HG03097 (cell line): Measurements from ENCODE around the gene PTPRN2.
"Not testable (repeated sequence)": the region's sequence is repeated elsewhere in the genome, so short reads cannot be mapped to it uniquely, and the experiment has no call there.

ENCODE experiments used
- ATAC-seq: cut with Tn5 transposase; IDR thresholded peaks from one replicate; pipeline ENCODE4 v1.9.1; 2021; ENCODE audit not compliant: unreplicated experiment, low FRiP score

Gene PTPRN2

GRCh38 chr7:157940497-157940896 lies 647.1 kb downstream of the PTPRN2 start:
- no peak for ATAC-seq

DNA sequence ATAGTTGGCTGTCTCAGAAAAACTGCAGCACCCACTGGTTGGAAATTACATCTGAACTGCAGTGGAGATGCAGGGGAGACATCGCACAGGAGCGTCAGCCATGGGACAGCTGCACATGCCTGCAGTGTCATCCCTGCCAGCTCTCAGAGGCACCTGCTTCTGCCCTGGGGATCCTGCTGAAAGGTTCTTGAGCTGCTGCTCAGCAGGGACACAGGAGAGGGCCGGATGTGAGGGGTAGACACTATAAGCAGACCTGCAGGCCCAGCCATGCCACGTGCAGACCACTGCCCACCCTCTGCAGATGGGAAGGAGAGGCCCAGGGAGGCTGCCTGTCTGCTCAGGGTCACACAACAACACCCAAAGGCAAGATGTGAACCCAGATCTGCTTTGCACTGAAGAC lies 649.4 kb downstream of the PTPRN2 start:
- ATAC-seq: no peak

DNA sequence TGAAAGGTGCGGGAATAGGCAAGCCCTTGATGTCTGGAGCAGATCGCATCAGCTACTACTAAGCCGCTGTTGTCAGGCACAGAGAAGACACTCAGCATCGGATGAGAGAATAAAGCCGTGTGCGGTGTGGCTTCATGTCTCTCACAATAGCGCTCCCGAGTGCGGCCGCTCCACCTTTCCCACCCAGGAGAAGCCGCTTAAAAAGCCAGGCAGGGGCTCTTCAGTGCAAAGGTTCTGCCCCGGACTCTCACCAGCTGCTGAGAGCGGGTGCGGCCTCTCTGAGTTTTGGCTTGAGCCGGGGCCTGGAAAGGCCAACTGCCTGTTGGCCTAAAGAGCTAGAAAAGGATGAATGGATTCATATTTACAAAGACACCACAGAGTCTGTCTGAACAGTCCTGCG lies 650.2 kb downstream of the PTPRN2 start:
- ATAC-seq: no peak

DNA sequence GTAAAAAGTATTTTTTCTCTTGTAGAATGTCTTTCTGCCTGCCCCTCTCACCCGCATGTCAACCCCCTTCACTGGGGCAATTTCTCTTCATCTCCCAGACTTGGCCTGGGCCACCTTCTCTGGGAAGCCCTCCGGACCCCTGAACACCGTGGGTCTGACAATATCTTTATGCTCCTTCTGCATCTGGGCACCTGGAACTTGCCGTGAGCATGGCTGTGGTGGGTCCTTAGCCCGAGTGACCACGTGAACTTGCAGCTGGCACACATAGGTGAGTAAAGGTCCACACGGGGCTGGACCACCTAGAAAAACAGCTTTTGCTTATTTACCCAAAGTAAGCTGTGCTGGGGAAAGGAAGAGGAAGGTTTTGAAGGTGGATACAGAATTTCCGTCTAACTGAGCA lies 650.6 kb downstream of the PTPRN2 start:
- ATAC-seq: no peak

DNA sequence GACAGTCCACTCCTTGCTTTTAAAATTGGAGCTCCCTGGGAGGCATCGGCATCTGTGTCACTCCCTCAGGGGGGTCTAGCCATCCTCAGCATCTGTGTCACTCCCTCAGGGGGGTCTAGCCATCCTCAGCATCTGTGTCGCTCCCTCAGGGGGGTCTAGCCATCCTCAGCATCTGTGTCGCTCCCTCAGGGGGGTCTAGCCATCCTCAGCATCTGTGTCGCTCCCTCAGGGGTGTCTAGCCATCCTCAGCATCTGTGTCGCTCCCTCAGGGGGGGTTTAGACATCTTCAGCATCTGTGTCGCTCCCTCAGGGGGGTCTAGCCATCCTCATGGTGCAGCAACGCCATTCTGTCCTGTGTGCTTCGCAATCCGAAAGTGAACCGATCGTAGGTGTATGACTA lies 651.9 kb downstream of the PTPRN2 start:
- not testable (repeated sequence) for ATAC-seq

DNA sequence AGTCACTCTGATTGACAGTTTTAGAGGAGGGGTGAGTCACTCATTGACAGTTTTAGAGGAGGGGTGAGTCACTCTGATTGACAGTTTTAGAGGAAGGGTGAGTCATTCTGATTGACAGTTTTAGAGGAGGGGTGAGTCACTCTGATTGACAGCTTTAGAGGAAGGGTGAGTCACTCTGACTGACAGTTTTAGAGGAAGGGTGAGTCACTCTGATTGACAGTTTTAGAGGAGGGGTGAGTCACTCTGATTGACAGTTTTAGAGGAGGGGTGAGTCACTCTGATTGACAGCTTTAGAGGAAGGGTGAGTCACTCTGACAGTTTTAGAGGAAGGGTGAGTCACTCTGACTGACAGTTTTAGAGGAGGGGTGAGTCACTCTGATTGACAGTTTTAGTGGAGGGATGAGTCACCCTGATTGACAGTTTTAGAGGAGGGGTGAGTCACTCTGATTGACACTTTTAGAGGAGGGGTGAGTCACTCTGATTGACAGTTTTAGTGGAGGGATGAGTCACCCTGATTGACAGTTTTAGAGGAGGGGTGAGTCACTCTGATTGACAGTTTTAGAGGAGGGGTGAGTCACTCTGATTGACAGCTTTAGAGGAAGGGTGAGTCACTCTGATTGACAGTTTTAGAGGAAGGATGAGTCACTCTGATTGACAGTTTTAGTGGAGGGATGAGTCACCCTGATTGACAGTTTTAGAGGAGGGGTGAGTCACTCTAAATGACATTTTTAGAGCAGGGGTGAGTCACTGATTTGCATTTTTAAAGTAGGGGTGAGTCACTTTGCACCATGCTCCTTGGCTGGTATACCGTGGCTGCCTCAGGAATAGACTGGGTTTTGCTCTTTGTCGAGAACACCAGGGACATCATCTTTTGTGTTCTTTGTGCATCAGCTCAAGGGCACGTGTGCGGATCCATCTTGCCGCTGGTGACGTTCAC lies 654.1 kb downstream of the PTPRN2 start:
- ATAC-seq: not testable (repeated sequence)

DNA sequence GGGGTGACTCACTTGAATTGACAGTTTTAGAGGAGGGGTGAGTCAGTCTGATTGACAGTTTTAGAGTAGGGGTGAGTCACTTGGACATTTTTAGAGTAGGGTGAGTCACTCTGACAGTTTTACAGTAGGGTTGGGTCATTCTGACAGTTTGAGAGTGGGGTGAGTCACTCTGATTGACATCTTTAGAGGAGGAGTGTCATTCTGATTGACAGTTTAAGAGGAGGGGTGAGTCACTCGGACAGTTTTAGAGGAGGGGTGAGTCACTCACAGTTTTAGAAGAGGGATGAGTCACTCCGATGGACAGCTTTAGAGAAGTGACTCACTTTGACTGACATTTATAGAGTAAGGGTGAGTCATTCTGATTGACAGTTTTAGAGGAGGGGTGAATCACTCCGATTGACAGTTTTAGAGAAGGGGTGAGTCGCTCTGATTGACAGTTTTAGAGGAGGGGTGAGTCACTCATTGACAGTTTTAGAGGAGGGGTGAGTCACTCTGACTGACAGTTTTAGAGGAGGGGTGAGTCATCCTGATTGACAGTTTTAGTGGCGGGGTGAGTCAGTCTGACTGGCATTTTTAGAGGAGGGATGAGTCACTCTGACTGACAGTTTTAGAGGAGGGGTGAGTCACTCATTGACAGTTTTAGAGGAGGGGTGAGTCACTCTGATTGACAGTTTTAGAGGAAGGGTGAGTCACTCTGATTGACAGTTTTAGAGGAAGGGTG lies 655.0 kb downstream of the PTPRN2 start:
- ATAC-seq: no peak

- no peak for ATAC-seq
Measured at GRCh38 chr7:157930926-157931466, 656.6 kb downstream of the PTPRN2 start.

- ATAC-seq: no peak
Measured at GRCh38 chr7:157930441-157930840, 657.2 kb downstream of the PTPRN2 start.

DNA sequence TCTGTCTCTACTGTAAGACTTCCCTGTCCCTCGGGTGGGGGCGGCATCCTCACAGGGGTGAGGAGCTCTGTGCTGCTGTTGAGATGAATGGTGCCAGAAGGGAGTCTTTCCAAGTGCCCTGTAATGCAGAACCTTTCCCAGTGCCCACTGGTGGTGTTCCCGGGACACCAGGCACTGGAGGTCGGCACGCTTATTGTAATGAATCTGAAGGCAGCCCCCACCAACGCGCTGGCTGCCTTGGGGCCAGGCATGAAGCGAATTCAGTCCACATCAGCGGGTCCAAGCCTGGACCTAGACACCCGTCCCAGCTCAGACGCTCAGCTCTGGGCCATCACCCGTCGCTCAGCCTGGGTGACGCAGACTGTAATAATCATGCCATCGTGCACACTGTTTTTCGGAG lies 658.0 kb downstream of the PTPRN2 start:
- ATAC-seq: no peak

- ATAC-seq: no peak
Measured at GRCh38 chr7:157928808-157929425, 658.7 kb downstream of the PTPRN2 start.

DNA sequence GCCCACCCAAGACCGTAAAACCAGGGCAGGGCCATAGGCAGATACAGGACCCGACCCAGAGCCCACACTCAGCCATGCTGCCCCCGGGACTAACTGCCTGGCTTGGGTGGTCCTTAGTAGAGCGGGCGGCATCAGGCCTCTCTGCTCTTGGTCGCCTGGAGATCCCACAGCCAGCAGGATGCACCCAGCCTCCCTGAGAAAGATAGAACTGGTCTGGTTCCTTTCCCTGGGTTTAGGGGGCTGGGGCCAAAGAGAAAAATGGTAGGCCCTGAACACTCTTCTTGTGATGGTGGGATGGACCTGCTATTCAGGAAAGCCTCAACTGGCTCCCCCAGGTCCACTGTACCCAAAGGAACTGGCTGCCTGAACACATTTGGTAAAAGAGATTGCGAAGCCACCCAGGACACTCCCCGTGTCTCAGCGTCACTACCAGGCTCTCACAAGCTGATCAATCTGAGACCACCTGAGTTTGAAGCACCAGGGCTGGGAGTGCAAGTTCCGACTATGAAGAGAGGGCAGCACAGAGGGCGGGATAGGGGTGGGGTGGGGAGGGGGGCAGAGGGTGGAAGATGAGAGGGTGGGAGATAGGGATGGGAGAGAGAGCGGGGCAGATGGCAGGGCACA lies 659.3 kb downstream of the PTPRN2 start:
- no peak for ATAC-seq

DNA sequence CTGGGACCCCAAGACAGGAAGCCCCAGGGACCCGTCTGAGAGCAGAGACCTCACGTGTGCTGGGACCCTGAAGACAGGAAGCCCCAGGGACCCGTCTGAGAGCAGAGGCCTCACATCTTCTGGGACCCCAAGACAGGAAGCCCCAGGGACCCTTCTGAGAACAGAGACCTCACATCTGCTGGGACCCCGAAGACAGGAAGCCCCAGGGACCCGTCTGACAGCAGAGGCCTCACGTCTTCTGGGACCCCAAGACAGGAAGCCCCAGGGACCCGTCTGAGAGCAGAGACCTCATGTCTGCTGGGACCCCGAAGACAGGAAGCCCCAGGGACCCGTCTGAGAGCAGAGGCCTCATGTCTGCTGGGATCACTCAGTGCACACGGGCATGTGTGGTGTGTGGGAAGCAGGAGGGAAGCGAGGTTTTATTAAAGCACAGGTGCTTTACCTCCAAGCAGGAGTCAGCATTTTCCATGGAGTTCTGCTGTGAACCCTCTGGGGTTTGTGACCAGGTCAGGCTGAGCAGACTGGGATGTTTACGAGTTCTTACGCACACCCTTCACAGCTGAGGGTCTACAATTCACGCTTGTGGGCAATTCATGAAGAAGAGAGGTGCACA lies 660.2 kb downstream of the PTPRN2 start:
- ATAC-seq: no peak

GRCh38 chr7:157926521-157927150 lies 661.0 kb downstream of the PTPRN2 start:
- no peak for ATAC-seq

- no peak for ATAC-seq
Measured at GRCh38 chr7:157926107-157926506, 661.5 kb downstream of the PTPRN2 start.

GRCh38 chr7:157925383-157925875 lies 662.2 kb downstream of the PTPRN2 start:
- ATAC-seq: no peak

GRCh38 chr7:157923903-157924630 lies 663.6 kb downstream of the PTPRN2 start:
- no peak for ATAC-seq

- no peak for ATAC-seq
Measured at GRCh38 chr7:157922576-157922975, 665.0 kb downstream of the PTPRN2 start.
